Effector memory CD4-positive, alpha-beta T cell (primary cell): ENCODE measurements around the gene CENPP.

Source experiments
- DNase-seq, 3 donors: peaks; one replicate each; pipeline ENCODE4 v3.0.0-alpha.2; 2020
- H3K27ac ChIP-seq: 2 replicates; pipeline ENCODE4 v1.7.0; 2013; ENCODE audit warnings: mild to moderate bottlenecking, low read length, moderate library complexity; ENCODE audit not compliant: insufficient read depth, poor library complexity, severe bottlenecking
- H3K27me3 ChIP-seq: replicated peaks from 2 replicates; pipeline ENCODE4 v1.7.0; 2013; ENCODE audit warnings: mild to moderate bottlenecking, low read length; ENCODE audit not compliant: insufficient read depth, control insufficient read depth, poor library complexity, severe bottlenecking
- H3K36me3 ChIP-seq: 2 replicates; pipeline ENCODE4 v1.7.0; 2013; ENCODE audit warnings: mild to moderate bottlenecking, low read length, moderate library complexity; ENCODE audit not compliant: control insufficient read depth, insufficient read depth
- H3K4me1 ChIP-seq: 2 replicates; pipeline ENCODE4 v1.7.0; 2013; ENCODE audit warnings: low read length, mild to moderate bottlenecking; ENCODE audit not compliant: control insufficient read depth, insufficient read depth, poor library complexity, severe bottlenecking
- H3K4me3 ChIP-seq: 2 replicates; pipeline ENCODE4 v1.7.0; 2013; ENCODE audit warnings: low read length, low read depth, mild to moderate bottlenecking; ENCODE audit not compliant: insufficient read depth, poor library complexity, severe bottlenecking
- H3K9me3 ChIP-seq: 2 replicates; pipeline ENCODE4 v1.7.0; 2013; ENCODE audit warnings: mild to moderate bottlenecking, low read length, moderate library complexity; ENCODE audit not compliant: control insufficient read depth

Gene CENPP

GRCh38 chr9:92664394-92665152, 338.8 kb downstream of the CENPP start:
- Histone ChIP-seq H3K4me3 (no peak overlapping the region), H3K9me3 (no peaks in the 10 kb centered on the region), H3K27me3 (no peaks in the 10 kb centered on the region), H3K27ac (no peak overlapping the region), H3K4me1 (peaks cover 5% of the 10 kb centered on the region), H3K36me3 (peaks cover 4% of the 10 kb centered on the region)
- DNase-seq = no peak

DNA sequence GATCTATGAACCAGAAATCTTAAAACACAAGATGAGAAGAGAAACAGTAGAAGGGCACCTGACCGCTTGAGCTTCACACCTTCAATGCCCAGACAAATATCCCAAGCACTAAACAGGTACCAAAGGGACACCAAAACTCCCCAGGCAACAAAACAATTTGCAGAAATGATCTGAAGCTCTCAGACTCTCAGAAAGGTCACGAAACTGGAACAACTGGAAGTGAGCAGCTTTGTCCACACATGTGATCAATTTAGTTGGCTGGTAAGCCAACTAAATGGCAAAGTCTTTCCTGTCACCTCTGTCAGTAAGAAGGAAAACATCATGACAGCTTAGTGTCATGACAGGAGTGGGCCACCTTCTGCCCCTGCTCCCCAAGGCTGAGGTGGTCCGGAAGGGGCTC, 340.1 kb downstream of the CENPP start:
- H3K27me3 ChIP-seq = no peaks in the 10 kb centered on the region
- peaks cover 4% of the 10 kb centered on the region for H3K36me3 ChIP-seq
- no peak overlapping the region for H3K4me3 ChIP-seq
- no peaks in the 10 kb centered on the region for H3K9me3 ChIP-seq
- no peak overlapping the region for H3K27ac ChIP-seq
- peaks cover 7% of the 10 kb centered on the region for H3K4me1 ChIP-seq
- DNase-seq = no peak

- no peak overlapping the region for H3K27ac ChIP-seq
- no peak for DNase-seq
- H3K27me3 ChIP-seq = no peaks in the 10 kb centered on the region
- peaks cover 4% of the 10 kb centered on the region for H3K36me3 ChIP-seq
- H3K4me1 ChIP-seq = peaks cover 7% of the 10 kb centered on the region
- no peaks in the 10 kb centered on the region for H3K9me3 ChIP-seq
- no peak overlapping the region for H3K4me3 ChIP-seq
Measured at GRCh38 chr9:92666236-92666635, 340.5 kb downstream of the CENPP start.

GRCh38 chr9:92666912-92667532, 341.3 kb downstream of the CENPP start:
- Histone ChIP-seq H3K27ac (no peak overlapping the region), H3K4me3 (no peak overlapping the region), H3K9me3 (no peaks in the 10 kb centered on the region), H3K36me3 (peaks cover 4% of the 10 kb centered on the region), H3K27me3 (no peaks in the 10 kb centered on the region), H3K4me1 (peaks cover 7% of the 10 kb centered on the region)
- no peak for DNase-seq

GRCh38 chr9:92668746-92669526, 343.2 kb downstream of the CENPP start:
- Histone ChIP-seq H3K4me3 (peak overlapping the region; percentile 97), H3K27ac (peak overlapping the region; percentile 96), H3K4me1 (peaks cover 7% of the 10 kb centered on the region), H3K36me3 (no peaks in the 10 kb centered on the region), H3K9me3 (no peaks in the 10 kb centered on the region), H3K27me3 (no peaks in the 10 kb centered on the region)
- DNase-seq = peak in 2 of 3 donors; percentile 11 to 18

GRCh38 chr9:92669527-92669889, 343.8 kb downstream of the CENPP start:
- DNase-seq = peak in 2 of 3 donors; percentile 26 to 50
- H3K9me3 ChIP-seq = no peaks in the 10 kb centered on the region
- peak overlapping the region; percentile 97 for H3K4me3 ChIP-seq
- H3K4me1 ChIP-seq = peaks cover 7% of the 10 kb centered on the region
- H3K36me3 ChIP-seq = no peaks in the 10 kb centered on the region
- no peaks in the 10 kb centered on the region for H3K27me3 ChIP-seq
- H3K27ac ChIP-seq = peak overlapping the region; percentile 96
